ENCODE measurements around the gene CD58. TPM values are rescaled to one million over a fixed set of nuclear protein-coding genes. Genes with fewer than 3 reads are reported as not detected.

The CD58 gene
- total RNA-seq, 1 experiment from 2014 or later = 5.3 TPM

DNA sequence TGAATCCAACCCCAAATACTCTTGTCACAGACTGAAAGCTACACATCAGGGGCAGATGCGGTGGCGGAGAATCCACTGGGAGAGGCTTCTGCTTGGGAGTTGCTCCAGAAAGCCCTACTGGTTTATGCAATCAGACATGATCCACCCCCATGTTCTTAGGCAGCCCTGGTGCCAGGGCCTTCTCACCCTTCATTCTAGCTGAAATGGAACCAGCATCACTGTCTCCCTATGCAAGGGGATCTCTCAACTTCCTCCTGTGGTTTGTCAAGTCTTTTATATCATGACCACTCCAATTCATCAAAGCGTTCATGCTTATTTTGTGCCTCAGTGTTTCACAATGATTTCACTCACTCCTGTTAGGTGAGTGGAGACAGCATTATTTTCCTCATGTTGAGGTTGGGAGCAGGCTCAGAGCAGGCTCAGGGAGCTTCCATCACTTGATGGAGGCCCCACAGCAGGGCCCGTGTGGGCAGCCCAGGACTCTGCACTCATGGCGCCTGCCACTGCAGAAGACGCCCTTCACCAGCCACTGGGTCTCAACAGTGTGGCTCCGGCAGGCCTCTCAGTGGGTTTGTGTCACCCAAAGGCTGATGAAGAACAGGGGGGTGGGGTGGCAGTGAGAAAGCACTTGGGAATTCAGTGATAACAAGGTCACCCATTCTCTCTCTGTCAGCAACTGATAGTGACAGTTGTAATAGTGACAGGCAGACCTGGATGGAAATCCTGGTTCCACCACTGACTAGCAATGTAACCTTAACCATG is 67.1 kb downstream of the CD58 start (continued):
- TF ChIP-seq, protein P1, sequence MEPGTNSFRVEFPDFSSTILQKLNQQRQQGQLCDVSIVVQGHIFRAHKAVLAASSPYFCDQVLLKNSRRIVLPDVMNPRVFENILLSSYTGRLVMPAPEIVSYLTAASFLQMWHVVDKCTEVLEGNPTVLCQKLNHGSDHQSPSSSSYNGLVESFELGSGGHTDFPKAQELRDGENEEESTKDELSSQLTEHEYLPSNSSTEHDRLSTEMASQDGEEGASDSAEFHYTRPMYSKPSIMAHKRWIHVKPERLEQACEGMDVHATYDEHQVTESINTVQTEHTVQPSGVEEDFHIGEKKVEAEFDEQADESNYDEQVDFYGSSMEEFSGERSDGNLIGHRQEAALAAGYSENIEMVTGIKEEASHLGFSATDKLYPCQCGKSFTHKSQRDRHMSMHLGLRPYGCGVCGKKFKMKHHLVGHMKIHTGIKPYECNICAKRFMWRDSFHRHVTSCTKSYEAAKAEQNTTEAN (CRISPR knock-in tag; IDR thresholded peaks at IDR 0.05) = no peak
- TF ChIP-seq, protein P2, sequence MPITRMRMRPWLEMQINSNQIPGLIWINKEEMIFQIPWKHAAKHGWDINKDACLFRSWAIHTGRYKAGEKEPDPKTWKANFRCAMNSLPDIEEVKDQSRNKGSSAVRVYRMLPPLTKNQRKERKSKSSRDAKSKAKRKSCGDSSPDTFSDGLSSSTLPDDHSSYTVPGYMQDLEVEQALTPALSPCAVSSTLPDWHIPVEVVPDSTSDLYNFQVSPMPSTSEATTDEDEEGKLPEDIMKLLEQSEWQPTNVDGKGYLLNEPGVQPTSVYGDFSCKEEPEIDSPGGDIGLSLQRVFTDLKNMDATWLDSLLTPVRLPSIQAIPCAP (CRISPR knock-in tag; IDR thresholded peaks at IDR 0.05) = no peak
- TF ChIP-seq, protein P3, sequence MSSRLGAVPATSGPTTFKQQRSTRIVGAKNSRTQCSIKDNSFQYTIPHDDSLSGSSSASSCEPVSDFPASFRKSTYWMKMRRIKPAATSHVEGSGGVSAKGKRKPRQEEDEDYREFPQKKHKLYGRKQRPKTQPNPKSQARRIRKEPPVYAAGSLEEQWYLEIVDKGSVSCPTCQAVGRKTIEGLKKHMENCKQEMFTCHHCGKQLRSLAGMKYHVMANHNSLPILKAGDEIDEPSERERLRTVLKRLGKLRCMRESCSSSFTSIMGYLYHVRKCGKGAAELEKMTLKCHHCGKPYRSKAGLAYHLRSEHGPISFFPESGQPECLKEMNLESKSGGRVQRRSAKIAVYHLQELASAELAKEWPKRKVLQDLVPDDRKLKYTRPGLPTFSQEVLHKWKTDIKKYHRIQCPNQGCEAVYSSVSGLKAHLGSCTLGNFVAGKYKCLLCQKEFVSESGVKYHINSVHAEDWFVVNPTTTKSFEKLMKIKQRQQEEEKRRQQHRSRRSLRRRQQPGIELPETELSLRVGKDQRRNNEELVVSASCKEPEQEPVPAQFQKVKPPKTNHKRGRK (CRISPR knock-in tag; IDR thresholded peaks at IDR 0.05; ENCODE audit: borderline replicate concordance) = no peak
- TF ChIP-seq NFATC4 (CRISPR knock-in tag; IDR thresholded peaks at IDR 0.05) = no peak

DNA sequence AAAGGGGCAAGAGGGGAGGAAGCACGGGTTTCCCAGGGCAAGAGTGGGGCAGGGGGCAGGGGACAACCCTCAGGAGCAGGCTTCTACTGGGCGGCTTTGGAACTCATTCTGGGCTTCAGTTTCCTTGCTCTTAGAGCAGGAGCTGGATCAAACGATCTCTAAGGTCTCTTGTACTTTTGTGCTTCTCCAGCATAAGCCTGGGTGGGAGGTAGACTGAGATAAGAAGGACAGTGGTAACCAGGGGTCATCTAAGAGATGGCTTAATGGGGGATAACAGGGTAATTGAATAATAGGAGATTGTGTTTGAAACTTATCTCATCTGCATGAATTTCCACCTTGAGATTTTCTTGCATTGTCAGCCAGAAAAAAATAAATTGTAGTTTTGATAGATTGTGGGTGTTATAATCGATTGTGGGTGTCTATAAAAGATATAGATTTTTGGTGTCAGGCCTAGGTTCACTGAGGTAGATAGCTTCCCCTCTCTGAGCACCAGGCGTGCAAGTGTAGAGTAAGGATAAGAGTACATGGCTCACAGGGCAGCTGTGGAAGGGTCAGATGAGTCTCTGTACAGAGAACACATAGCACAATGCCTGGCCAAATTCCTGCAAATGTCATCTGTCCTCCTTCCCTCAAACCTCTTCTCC is 68.0 kb downstream of the CD58 start:
- DNase-seq (ENCODE audit: low spot score) (no peak), ATAC-seq (no peak)
- ChIA-PET CTCF (interaction anchor here (0.8 to 9.0 kb wide), 2 partner anchors 17 to 364 kb away, joined by 3 to 161 read pairs; no protein-coding TSS in a partner anchor), POLR2A (no interaction called here)
- H3K9me3 Mint-ChIP-seq = no peaks in the 10 kb centered on the region
- no peaks in the 10 kb centered on the region for H3K4me1 Mint-ChIP-seq
- no peak overlapping the region for H3K27ac Mint-ChIP-seq
- no peak overlapping the region for H3K4me3 Mint-ChIP-seq
- TF ChIP-seq RELA (CRISPR knock-in tag; IDR thresholded peaks at IDR 0.05; ENCODE audit: borderline replicate concordance) = no peak
- H3K36me3 Mint-ChIP-seq = no peaks in the 10 kb centered on the region
- no peaks in the 10 kb centered on the region for H3K27me3 Mint-ChIP-seq (ENCODE audit: low read depth)

DNA sequence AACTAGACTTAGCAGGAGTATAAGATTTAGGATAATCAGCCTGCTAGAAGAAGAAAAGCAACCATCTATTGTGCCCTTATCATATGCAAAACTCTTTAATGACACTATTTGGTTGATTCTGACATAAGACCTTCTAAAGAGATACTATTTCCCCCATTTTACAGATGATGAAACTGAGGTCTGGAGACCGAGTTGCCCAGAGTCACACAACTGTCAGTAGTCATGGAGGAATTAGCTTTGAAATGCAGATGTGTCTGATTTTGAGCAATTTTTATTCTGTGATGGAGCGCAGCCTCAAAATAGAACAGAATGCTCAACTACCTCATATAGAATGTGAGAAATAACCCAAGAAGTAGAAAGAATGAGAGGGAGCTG is 69.0 kb downstream of the CD58 start:
- CTCF ChIA-PET = interaction anchor here (9.0 kb wide), 1 partner anchor 363 kb away, joined by 161 read pairs; no protein-coding TSS in a partner anchor
- DNase-seq (ENCODE audit: low spot score) = no peak

More for the DNA sequence above, 69.0 kb downstream of the CD58 start:
- Mint-ChIP-seq H3K27me3 (ENCODE audit: low read depth) (no peaks in the 10 kb centered on the region), H3K4me1 (peaks cover under 1% of the 10 kb centered on the region; the same call in 1 of the 2 replicates), H3K9me3 (no peaks in the 10 kb centered on the region), H3K4me3 (no peak overlapping the region), H3K27ac (no peak overlapping the region), H3K36me3 (no peaks in the 10 kb centered on the region)
- no peak for ATAC-seq
- TF ChIP-seq HMGA2 (CRISPR knock-in tag; IDR thresholded peaks at IDR 0.05) (no peak), GRHL2 (CRISPR knock-in tag; IDR thresholded peaks at IDR 0.05; ENCODE audit: insufficient replicate concordance, severe bottlenecking) (no peak), RELA (CRISPR knock-in tag; IDR thresholded peaks at IDR 0.05; ENCODE audit: borderline replicate concordance) (no peak), ZNF416 (CRISPR knock-in tag; IDR thresholded peaks at IDR 0.05) (no peak), GTF2I (CRISPR knock-in tag; conservative IDR thresholded peaks at IDR 0.05) (no peak), SMAD3 (CRISPR knock-in tag; IDR thresholded peaks at IDR 0.05; ENCODE audit: borderline replicate concordance) (no peak), ETV6 (CRISPR knock-in tag; IDR thresholded peaks at IDR 0.05) (no peak), GABPB1 (CRISPR knock-in tag; IDR thresholded peaks at IDR 0.05) (no peak), CREB1 (CRISPR knock-in tag; IDR thresholded peaks at IDR 0.05) (no peak), NR2C2 (CRISPR knock-in tag; IDR thresholded peaks at IDR 0.05) (no peak), TEAD1 (CRISPR knock-in tag; IDR thresholded peaks at IDR 0.05) (no peak)
- TF ChIP-seq, protein P2 (CRISPR knock-in tag; IDR thresholded peaks at IDR 0.05) = no peak
- TF ChIP-seq, protein P4, sequence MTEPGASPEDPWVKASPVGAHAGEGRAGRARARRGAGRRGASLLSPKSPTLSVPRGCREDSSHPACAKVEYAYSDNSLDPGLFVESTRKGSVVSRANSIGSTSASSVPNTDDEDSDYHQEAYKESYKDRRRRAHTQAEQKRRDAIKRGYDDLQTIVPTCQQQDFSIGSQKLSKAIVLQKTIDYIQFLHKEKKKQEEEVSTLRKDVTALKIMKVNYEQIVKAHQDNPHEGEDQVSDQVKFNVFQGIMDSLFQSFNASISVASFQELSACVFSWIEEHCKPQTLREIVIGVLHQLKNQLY (CRISPR knock-in tag; IDR thresholded peaks at IDR 0.05) = no peak
- TF ChIP-seq, protein P5, sequence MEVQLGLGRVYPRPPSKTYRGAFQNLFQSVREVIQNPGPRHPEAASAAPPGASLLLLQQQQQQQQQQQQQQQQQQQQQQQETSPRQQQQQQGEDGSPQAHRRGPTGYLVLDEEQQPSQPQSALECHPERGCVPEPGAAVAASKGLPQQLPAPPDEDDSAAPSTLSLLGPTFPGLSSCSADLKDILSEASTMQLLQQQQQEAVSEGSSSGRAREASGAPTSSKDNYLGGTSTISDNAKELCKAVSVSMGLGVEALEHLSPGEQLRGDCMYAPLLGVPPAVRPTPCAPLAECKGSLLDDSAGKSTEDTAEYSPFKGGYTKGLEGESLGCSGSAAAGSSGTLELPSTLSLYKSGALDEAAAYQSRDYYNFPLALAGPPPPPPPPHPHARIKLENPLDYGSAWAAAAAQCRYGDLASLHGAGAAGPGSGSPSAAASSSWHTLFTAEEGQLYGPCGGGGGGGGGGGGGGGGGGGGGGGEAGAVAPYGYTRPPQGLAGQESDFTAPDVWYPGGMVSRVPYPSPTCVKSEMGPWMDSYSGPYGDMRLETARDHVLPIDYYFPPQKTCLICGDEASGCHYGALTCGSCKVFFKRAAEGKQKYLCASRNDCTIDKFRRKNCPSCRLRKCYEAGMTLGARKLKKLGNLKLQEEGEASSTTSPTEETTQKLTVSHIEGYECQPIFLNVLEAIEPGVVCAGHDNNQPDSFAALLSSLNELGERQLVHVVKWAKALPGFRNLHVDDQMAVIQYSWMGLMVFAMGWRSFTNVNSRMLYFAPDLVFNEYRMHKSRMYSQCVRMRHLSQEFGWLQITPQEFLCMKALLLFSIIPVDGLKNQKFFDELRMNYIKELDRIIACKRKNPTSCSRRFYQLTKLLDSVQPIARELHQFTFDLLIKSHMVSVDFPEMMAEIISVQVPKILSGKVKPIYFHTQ (CRISPR knock-in tag; IDR thresholded peaks at IDR 0.05) = no peak
- TF ChIP-seq, protein P6, sequence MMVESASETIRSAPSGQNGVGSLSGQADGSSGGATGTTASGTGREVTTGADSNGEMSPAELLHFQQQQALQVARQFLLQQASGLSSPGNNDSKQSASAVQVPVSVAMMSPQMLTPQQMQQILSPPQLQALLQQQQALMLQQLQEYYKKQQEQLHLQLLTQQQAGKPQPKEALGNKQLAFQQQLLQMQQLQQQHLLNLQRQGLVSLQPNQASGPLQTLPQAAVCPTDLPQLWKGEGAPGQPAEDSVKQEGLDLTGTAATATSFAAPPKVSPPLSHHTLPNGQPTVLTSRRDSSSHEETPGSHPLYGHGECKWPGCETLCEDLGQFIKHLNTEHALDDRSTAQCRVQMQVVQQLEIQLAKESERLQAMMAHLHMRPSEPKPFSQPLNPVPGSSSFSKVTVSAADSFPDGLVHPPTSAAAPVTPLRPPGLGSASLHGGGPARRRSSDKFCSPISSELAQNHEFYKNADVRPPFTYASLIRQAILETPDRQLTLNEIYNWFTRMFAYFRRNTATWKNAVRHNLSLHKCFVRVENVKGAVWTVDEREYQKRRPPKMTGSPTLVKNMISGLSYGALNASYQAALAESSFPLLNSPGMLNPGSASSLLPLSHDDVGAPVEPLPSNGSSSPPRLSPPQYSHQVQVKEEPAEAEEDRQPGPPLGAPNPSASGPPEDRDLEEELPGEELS (CRISPR knock-in tag; IDR thresholded peaks at IDR 0.05) = no peak
- TF ChIP-seq, protein P7, sequence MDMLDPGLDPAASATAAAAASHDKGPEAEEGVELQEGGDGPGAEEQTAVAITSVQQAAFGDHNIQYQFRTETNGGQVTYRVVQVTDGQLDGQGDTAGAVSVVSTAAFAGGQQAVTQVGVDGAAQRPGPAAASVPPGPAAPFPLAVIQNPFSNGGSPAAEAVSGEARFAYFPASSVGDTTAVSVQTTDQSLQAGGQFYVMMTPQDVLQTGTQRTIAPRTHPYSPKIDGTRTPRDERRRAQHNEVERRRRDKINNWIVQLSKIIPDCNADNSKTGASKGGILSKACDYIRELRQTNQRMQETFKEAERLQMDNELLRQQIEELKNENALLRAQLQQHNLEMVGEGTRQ (CRISPR knock-in tag; IDR thresholded peaks at IDR 0.05) = no peak
- POLR2A ChIA-PET = no interaction called here
